ENCODE results near the gene RASGEF1C.

RASGEF1C gene

DNA sequence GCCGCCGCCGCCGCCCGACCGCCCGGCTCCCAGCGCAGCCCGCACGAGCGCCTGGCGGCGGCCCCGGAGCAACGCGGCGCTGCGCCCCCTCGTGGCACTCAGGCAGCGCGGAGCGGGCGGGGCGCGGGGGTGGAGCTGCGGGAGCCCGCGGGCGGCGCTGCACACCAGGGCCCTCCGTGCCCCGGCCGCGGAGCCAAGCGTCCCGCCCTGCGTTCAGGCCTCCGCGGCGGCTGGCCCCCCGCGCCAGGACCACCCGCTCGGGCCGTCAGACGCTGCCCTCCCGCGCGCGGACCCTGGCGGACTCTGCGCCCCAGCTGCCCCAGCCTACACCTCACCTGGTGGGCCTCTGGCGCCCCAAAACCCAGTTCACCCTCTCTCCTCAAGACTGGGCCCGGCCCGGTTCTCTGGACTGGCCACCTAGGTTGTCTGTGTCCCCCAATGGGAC, at the start of gene RASGEF1C:
TSS of gene RASGEF1C (minus strand) at position 75 of the 445 bp plus-strand sequence. CDS start 71,159 bp downstream, outside the sequence.
- TF ChIP-seq, protein P1, sequence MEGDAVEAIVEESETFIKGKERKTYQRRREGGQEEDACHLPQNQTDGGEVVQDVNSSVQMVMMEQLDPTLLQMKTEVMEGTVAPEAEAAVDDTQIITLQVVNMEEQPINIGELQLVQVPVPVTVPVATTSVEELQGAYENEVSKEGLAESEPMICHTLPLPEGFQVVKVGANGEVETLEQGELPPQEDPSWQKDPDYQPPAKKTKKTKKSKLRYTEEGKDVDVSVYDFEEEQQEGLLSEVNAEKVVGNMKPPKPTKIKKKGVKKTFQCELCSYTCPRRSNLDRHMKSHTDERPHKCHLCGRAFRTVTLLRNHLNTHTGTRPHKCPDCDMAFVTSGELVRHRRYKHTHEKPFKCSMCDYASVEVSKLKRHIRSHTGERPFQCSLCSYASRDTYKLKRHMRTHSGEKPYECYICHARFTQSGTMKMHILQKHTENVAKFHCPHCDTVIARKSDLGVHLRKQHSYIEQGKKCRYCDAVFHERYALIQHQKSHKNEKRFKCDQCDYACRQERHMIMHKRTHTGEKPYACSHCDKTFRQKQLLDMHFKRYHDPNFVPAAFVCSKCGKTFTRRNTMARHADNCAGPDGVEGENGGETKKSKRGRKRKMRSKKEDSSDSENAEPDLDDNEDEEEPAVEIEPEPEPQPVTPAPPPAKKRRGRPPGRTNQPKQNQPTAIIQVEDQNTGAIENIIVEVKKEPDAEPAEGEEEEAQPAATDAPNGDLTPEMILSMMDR (IDR thresholded peaks at IDR 0.05; ENCODE audit: low read depth, low read length): peak; percentile 55
- H3K27ac ChIP-seq: no peak within 1 kb of the TSS
- H3K36me3 ChIP-seq: no peaks in the 10 kb centered on the region
- H3K9me3 ChIP-seq (ENCODE audit: severe bottlenecking): no peaks in the 10 kb centered on the region
- DNase-seq: peak; percentile 39
- H3K4me3 ChIP-seq (ENCODE audit: low read depth, low read length): peak within 1 kb of the TSS; percentile 44
- H3K27me3 ChIP-seq (ENCODE audit: insufficient read depth, low read depth, severe bottlenecking): no peaks in the 10 kb centered on the region

- no peak for DNase-seq
- Histone ChIP-seq H3K27me3 (ENCODE audit: insufficient read depth, low read depth, severe bottlenecking) (no peaks in the 10 kb centered on the region), H3K9me3 (ENCODE audit: severe bottlenecking) (no peaks in the 10 kb centered on the region), H3K27ac (no peak overlapping the region), H3K36me3 (peaks cover 4% of the 10 kb centered on the region; the same call in 1 of the 2 replicates), H3K4me3 (ENCODE audit: low read depth, low read length) (no peak overlapping the region)
- TF ChIP-seq, protein P1 (IDR thresholded peaks at IDR 0.05; ENCODE audit: low read depth, low read length): no peak
Measured at GRCh38 chr5:180253036-180253824, 44.2 kb upstream of the RASGEF1C start.

DNA sequence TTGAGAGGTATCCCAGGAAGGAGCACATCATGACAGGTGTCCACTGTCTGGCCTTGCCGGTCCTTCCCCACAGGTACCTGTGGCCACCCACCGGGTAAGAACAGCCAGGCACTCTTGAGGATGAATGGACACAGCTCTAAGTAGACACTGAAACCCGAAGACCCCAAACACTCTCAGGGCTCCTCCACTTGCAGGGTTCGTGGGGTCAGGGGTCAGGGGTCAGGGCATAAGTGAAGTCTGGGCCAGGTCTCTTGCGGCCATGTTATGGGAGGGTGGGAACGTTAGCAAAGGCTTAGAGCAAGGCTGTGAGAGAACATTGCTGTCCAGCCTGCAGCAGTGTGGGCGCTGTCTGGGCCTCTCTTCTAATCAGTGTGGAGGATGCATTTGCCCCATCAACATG, 42.9 kb upstream of the RASGEF1C start:
- Histone ChIP-seq H3K27me3 (ENCODE audit: insufficient read depth, low read depth, severe bottlenecking) (no peaks in the 10 kb centered on the region), H3K9me3 (ENCODE audit: severe bottlenecking) (no peaks in the 10 kb centered on the region), H3K4me3 (ENCODE audit: low read depth, low read length) (no peak overlapping the region), H3K27ac (no peak overlapping the region), H3K36me3 (peaks cover 4% of the 10 kb centered on the region; the same call in 1 of the 2 replicates)
- DNase-seq: no peak
- TF ChIP-seq, protein P1 (IDR thresholded peaks at IDR 0.05; ENCODE audit: low read depth, low read length): no peak

DNA sequence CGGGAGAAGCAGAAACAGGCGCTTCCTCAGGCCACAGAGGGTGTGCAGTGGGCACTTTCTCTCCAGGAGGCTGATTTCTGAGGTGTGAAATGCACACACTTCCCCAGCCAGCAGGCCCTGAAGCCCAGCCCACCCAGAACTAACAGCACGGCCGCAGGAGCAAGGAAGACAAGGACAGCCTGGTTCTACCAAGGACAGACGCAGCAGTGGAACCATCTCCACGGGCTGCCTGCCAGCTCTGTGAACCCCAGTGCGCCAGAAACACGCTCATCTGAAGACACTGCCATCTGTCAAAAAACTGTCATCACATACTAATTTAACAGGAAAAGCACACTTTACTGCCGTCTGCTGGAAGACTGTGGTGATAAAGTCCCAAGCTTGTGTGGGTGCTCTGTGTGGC, 42.1 kb upstream of the RASGEF1C start:
- H3K4me3 ChIP-seq (ENCODE audit: low read depth, low read length): no peak overlapping the region
- TF ChIP-seq, protein P1 (IDR thresholded peaks at IDR 0.05; ENCODE audit: low read depth, low read length): no peak
- no peak overlapping the region for H3K27ac ChIP-seq
- H3K9me3 ChIP-seq (ENCODE audit: severe bottlenecking): no peaks in the 10 kb centered on the region
- no peak for DNase-seq
- peaks cover 4% of the 10 kb centered on the region; the same call in 1 of the 2 replicates for H3K36me3 ChIP-seq
- H3K27me3 ChIP-seq (ENCODE audit: insufficient read depth, low read depth, severe bottlenecking): no peaks in the 10 kb centered on the region

DNA sequence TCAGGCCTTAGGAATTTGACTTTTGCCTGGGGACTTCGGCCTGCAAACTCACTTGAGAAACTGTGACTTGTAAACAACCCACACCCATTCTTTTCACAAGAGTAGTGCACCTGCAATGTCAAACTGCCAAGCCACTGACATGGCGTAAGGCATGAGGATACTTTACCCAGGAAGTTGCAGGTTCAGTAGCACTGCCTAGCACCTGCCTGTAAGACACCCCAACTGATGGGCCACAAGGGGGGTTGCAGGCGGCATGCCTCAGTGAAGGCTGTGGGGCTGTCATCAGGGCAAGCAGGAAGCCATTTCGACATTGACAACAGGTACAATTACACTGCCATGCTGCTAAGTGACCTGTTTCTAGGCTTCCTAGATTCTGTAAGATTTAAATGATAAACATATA, 41.3 kb upstream of the RASGEF1C start:
- Histone ChIP-seq H3K36me3 (peaks cover 4% of the 10 kb centered on the region; the same call in 1 of the 2 replicates), H3K9me3 (ENCODE audit: severe bottlenecking) (no peaks in the 10 kb centered on the region), H3K27me3 (ENCODE audit: insufficient read depth, low read depth, severe bottlenecking) (no peaks in the 10 kb centered on the region), H3K4me3 (ENCODE audit: low read depth, low read length) (no peak overlapping the region), H3K27ac (no peak overlapping the region)
- DNase-seq: no peak
- TF ChIP-seq, protein P1 (IDR thresholded peaks at IDR 0.05; ENCODE audit: low read depth, low read length): no peak

Data from WERI-Rb-1 (cell line).